Tibial nerve (tissue), 3 donors: ENCODE results near the gene NFATC2.

Source experiments
- POLR2A ChIP-seq, 2 donors: fragments of 450-650 bp; IDR thresholded peaks; one replicate each; pipeline ENCODE4 v1.6.1; 2017; ENCODE audit warnings: antibody characterized with exemption in 2 of 2, mild to moderate bottlenecking in 2 of 2, moderate library complexity in 2 of 2
- TF ChIP-seq, protein P1 (sequence below), 5 experiments: fragments of 200-600 bp in 3 of 5; fragments of 450-650 bp in 2 of 5; sonication (generic) in 3 of 5; IDR thresholded peaks; one replicate each; pipeline ENCODE4 v1.5.1; 2016 to 2019; ENCODE audit warnings: antibody characterized with exemption in 5 of 5, mild to moderate bottlenecking in 3 of 5, moderate library complexity in 2 of 5

DNA sequence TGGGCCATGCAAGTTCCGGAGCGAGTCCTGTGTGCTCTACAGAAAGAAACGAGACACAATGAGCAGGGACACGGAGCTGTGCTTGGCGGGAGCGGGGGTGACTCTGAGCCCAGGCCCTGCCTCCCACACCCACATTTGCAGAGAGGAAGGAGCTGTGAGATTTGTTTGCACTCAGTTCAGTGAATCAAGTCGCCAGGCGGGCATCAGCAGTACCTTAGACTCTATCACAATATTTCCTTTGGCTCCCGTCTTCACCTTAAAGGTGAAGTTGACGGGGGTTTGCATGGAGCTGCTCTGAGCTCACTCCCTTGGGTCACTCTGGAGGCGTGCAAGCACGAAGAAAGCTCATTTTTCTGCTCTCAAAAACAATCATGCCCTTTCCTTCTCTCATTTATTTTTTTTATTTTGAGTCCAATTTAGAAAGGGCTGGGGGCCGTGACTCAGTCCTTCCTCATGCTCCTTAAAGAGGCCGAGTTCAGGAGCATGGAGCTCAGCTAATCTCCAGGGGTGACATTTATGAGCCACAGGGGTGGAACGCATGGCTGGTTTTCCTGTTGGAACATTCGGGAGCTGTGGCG, 188.2 kb downstream of the NFATC2 start:
- TF ChIP-seq, protein P1, sequence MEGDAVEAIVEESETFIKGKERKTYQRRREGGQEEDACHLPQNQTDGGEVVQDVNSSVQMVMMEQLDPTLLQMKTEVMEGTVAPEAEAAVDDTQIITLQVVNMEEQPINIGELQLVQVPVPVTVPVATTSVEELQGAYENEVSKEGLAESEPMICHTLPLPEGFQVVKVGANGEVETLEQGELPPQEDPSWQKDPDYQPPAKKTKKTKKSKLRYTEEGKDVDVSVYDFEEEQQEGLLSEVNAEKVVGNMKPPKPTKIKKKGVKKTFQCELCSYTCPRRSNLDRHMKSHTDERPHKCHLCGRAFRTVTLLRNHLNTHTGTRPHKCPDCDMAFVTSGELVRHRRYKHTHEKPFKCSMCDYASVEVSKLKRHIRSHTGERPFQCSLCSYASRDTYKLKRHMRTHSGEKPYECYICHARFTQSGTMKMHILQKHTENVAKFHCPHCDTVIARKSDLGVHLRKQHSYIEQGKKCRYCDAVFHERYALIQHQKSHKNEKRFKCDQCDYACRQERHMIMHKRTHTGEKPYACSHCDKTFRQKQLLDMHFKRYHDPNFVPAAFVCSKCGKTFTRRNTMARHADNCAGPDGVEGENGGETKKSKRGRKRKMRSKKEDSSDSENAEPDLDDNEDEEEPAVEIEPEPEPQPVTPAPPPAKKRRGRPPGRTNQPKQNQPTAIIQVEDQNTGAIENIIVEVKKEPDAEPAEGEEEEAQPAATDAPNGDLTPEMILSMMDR (IDR thresholded peaks at IDR 0.05) = no peak
- no peak for TF ChIP-seq POLR2A (IDR thresholded peaks at IDR 0.05)
